ENCODE data around the gene CPXM1.
"Not testable (repeated sequence)": the region's sequence is repeated elsewhere in the genome, so short reads cannot be mapped to it uniquely, and the experiment has no call there.

The CPXM1 gene

GRCh38 chr20:2799688-2800520, 523 bp downstream of the CPXM1 start:
- no peak for DNase-seq

- no peak for DNase-seq
Measured at GRCh38 chr20:2799271-2799670, 1.2 kb downstream of the CPXM1 start.

- DNase-seq: no peak
Measured at GRCh38 chr20:2798814-2799213, 1.6 kb downstream of the CPXM1 start.

- no peak for DNase-seq
Measured at GRCh38 chr20:2798095-2798805, 2.2 kb downstream of the CPXM1 start.

- no peak for DNase-seq
Measured at GRCh38 chr20:2797136-2797983, 3.1 kb downstream of the CPXM1 start.

- no peak for DNase-seq
Measured at GRCh38 chr20:2796011-2796660, 4.3 kb downstream of the CPXM1 start.

- DNase-seq: no peak
Measured at GRCh38 chr20:2795451-2795850, 5.0 kb downstream of the CPXM1 start.

GRCh38 chr20:2794866-2795447, 5.5 kb downstream of the CPXM1 start:
- no peak for DNase-seq

- no peak for DNase-seq
Measured at GRCh38 chr20:2794202-2794748, 6.2 kb downstream of the CPXM1 start.

- DNase-seq: no peak
Measured at GRCh38 chr20:2793471-2793870, 7.0 kb downstream of the CPXM1 start.

- no peak for DNase-seq
Measured at GRCh38 chr20:2783908-2784566, 16.4 kb downstream of the CPXM1 start.

GRCh38 chr20:2780948-2781347, 19.5 kb downstream of the CPXM1 start:
- DNase-seq: no peak

- no peak for DNase-seq
Measured at GRCh38 chr20:2778602-2779321, 21.7 kb downstream of the CPXM1 start.

- DNase-seq: no peak
Measured at GRCh38 chr20:2775139-2775538, 25.3 kb downstream of the CPXM1 start.

GRCh38 chr20:2773812-2774211, 26.6 kb downstream of the CPXM1 start:
- no peak for DNase-seq

GRCh38 chr20:2771631-2772080, 28.8 kb downstream of the CPXM1 start:
- DNase-seq: no peak

- DNase-seq: not testable (repeated sequence)
Measured at GRCh38 chr20:2770091-2770490, 30.3 kb downstream of the CPXM1 start.

GRCh38 chr20:2768632-2769015, 31.8 kb downstream of the CPXM1 start:
- no peak for DNase-seq

- DNase-seq: no peak
Measured at GRCh38 chr20:2767768-2768631, 32.4 kb downstream of the CPXM1 start.

- no peak for DNase-seq
Measured at GRCh38 chr20:2763186-2763585, 37.2 kb downstream of the CPXM1 start.
